HCT116 (cell line): ENCODE measurements around the gene PLCXD3. TPM values are rescaled to one million over a fixed set of nuclear protein-coding genes. Genes with fewer than 3 reads are reported as not detected.

Source experiments
- ATAC-seq: fragments of 200-7000 bp; cut with Tn5 transposase; 2 replicates; pipeline ENCODE4 v1.9.1; 2020; ENCODE audit warnings: mild to moderate bottlenecking, moderate library complexity
- BruUV-seq: library from RNA; stranded (reverse); fragments of 400-500 nt; replicated peaks from 2 replicates; lab custom pipeline; 2021; lab: Mats Ljungman, UMichigan
- CTCF ChIA-PET: fragments of 300-600 bp; sonication (Branson Sonifier 250); formaldehyde crosslinking; loops from one replicate; lab custom pipeline; 2021; ENCODE audit warnings: antibody characterized with exemption; lab: Charles Lee
- POLR2A ChIA-PET: fragments of 300-600, 350-600 bp; sonication (Branson Sonifier 250); formaldehyde crosslinking; loops from one replicate; lab custom pipeline; 2021; ENCODE audit warnings: antibody characterized with exemption; lab: Charles Lee
- RAD21 ChIA-PET, 2 experiments: fragments of 300-600 bp; sonication (Branson Sonifier 250); formaldehyde crosslinking; loops; one replicate each; lab custom pipeline; 2023; ENCODE audit warnings: low total read pairs in 2 of 2; ENCODE audit not compliant: uncharacterized antibody in 2 of 2, unreplicated experiment in 2 of 2, low non-redundant PET in 1 of 2; lab: Charles Lee
- DNase-seq: peaks from one replicate; pipeline ENCODE4 v3.0.0-alpha.2; 2010; ENCODE audit warnings: low read depth, low spot score
- H2AFZ ChIP-seq: fragments of 200-600 bp; shearing (Covaris generic), sonication (generic); 2 replicates; pipeline ENCODE4 v1.6.1; 2017; ENCODE audit warnings: low read depth, mixed run types, mixed read lengths, antibody characterized with exemption, low read length; ENCODE audit not compliant: poor library complexity, severe bottlenecking
- H3K27ac ChIP-seq: 2 replicates; pipeline ENCODE4 v1.5.1; 2012; ENCODE audit warnings: low read depth, low read length
- H3K27me3 ChIP-seq: fragments of 200-600 bp; sonication (generic); 2 replicates; pipeline ENCODE4 v1.6.1; 2016; ENCODE audit warnings: mixed run types, low read length, mixed read lengths; ENCODE audit not compliant: insufficient read depth
- H3K36me3 ChIP-seq, 2 experiments: fragments of 200-500 bp in 1 of 2; fragments of 200-600 bp in 1 of 2; sonication (Bioruptor generic) in 1 of 2; sonication (generic) in 1 of 2; 2 replicates each; pipeline versions ENCODE4 v1.5.1 to v1.6.1; 2014 to 2016; ENCODE audit warnings: low read length in 2 of 2, inconsistent platforms in 1 of 2, mixed read lengths in 1 of 2, mixed run types in 1 of 2; ENCODE audit not compliant: insufficient read depth in 2 of 2, control insufficient read depth in 1 of 2
- H3K4me1 ChIP-seq, 2 experiments: fragments of 200-600 bp in 1 of 2; sonication (generic) in 1 of 2; 2 replicates each; pipeline versions ENCODE4 v1.5.1 to v1.6.1; 2012 to 2017; ENCODE audit warnings: low read length in 2 of 2, inconsistent platforms in 1 of 2, mild to moderate bottlenecking in 1 of 2, mixed read lengths in 1 of 2, mixed run types in 1 of 2, moderate library complexity in 1 of 2; ENCODE audit not compliant: insufficient read depth in 2 of 2, control insufficient read depth in 1 of 2
- H3K4me2 ChIP-seq: fragments of 200-600 bp; sonication (generic); 2 replicates; pipeline ENCODE4 v1.6.1; 2017; ENCODE audit warnings: mixed run types, low read length, mixed read lengths
- H3K4me3 ChIP-seq, 2 experiments: fragments of 200-600 bp in 1 of 2; sonication (generic) in 1 of 2; replicated peaks in 1 of 2; 2 replicates each; pipeline ENCODE4 v1.5.1; 2011 to 2016; ENCODE audit warnings: low read length in 2 of 2, control low read depth in 1 of 2, low read depth in 1 of 2, mild to moderate bottlenecking in 1 of 2, mixed read lengths in 1 of 2, mixed run types in 1 of 2
- H3K79me2 ChIP-seq: fragments of 200-600 bp; sonication (generic); 2 replicates; pipeline ENCODE4 v1.6.1; 2017; ENCODE audit warnings: mild to moderate bottlenecking, mixed run types, low read length, moderate library complexity, mixed read lengths; ENCODE audit not compliant: insufficient read depth
- H3K9ac ChIP-seq: fragments of 200-600 bp; sonication (generic); 2 replicates; pipeline ENCODE4 v1.6.1; 2016; ENCODE audit warnings: low read length, mixed read lengths
- H3K9me2 ChIP-seq: fragments of 200-600 bp; sonication (generic), shearing (Covaris generic); 2 replicates; pipeline ENCODE4 v1.6.1; 2017; ENCODE audit warnings: mixed run types, mild to moderate bottlenecking, moderate library complexity; ENCODE audit not compliant: insufficient read depth
- H3K9me3 ChIP-seq, 2 experiments: fragments of 200-500 bp in 1 of 2; fragments of 200-600 bp in 1 of 2; sonication (Bioruptor generic) in 1 of 2; sonication (generic) in 1 of 2; 2 replicates each; pipeline ENCODE4 v1.6.1; 2014 to 2017; ENCODE audit warnings: low read length in 2 of 2, mixed read lengths in 2 of 2, inconsistent platforms in 1 of 2, low read depth in 1 of 2, mild to moderate bottlenecking in 1 of 2, mixed run types in 1 of 2, moderate library complexity in 1 of 2; ENCODE audit not compliant: control insufficient read depth in 1 of 2, insufficient read depth in 1 of 2
- H4K20me1 ChIP-seq: fragments of 200-600 bp; sonication (generic), shearing (Covaris generic); 2 replicates; pipeline ENCODE4 v1.6.1; 2017; ENCODE audit warnings: mixed run types, mild to moderate bottlenecking, moderate library complexity; ENCODE audit not compliant: insufficient read depth
- ATF3 ChIP-seq: IDR thresholded peaks from 2 replicates; pipeline ENCODE4 v1.6.1; 2012
- CBX3 ChIP-seq: IDR thresholded peaks from 2 replicates; pipeline ENCODE4 v1.6.1; 2012; ENCODE audit warnings: low read depth
- CEBPB ChIP-seq: IDR thresholded peaks from 2 replicates; pipeline ENCODE4 v1.6.1; 2012; ENCODE audit warnings: low read depth
- CTCF ChIP-seq, 3 experiments: fragments of 200-600 bp in 1 of 3; sonication (generic) in 1 of 3; IDR thresholded peaks in 2 of 3; conservative IDR thresholded peaks in 1 of 3; 2 replicates each; pipeline ENCODE4 v1.5.1; 2012 to 2017; ENCODE audit warnings: low read depth in 2 of 3, low read length in 2 of 3, antibody characterized with exemption in 1 of 3, borderline replicate concordance in 1 of 3, control low read depth in 1 of 3, mild to moderate bottlenecking in 1 of 3, mixed read lengths in 1 of 3, mixed run types in 1 of 3, moderate library complexity in 1 of 3; ENCODE audit not compliant: insufficient read depth in 1 of 3
- EGR1 ChIP-seq: IDR thresholded peaks from 2 replicates; pipeline ENCODE4 v1.6.1; 2012; ENCODE audit warnings: low read depth
- ELF1 ChIP-seq: IDR thresholded peaks from 2 replicates; pipeline ENCODE4 v1.6.1; 2012; ENCODE audit warnings: low read depth, borderline replicate concordance
- EZH2phosphoT487 ChIP-seq: fragments of 200-600 bp; IDR thresholded peaks from 2 replicates; pipeline ENCODE4 v1.6.1; 2018; ENCODE audit warnings: antibody characterized with exemption, borderline replicate concordance
- FOSL1 ChIP-seq: IDR thresholded peaks from 2 replicates; pipeline ENCODE4 v1.6.1; 2012; ENCODE audit warnings: low read depth
- JUND ChIP-seq: IDR thresholded peaks from 2 replicates; pipeline ENCODE4 v1.6.1; 2012
- MAX ChIP-seq: IDR thresholded peaks from 2 replicates; pipeline ENCODE4 v1.6.1; 2012
- RAD21 ChIP-seq: IDR thresholded peaks from 2 replicates; pipeline ENCODE4 v1.6.1; 2012; ENCODE audit warnings: low read depth, mild to moderate bottlenecking
- REST ChIP-seq: IDR thresholded peaks from 2 replicates; pipeline ENCODE4 v1.6.1; 2012; ENCODE audit warnings: low read depth
- SIN3A ChIP-seq: IDR thresholded peaks from 2 replicates; pipeline ENCODE4 v1.6.1; 2012; ENCODE audit warnings: low read depth
- SRF ChIP-seq: IDR thresholded peaks from 2 replicates; pipeline ENCODE4 v1.6.1; 2012; ENCODE audit warnings: low read depth
- YY1 ChIP-seq: IDR thresholded peaks from 2 replicates; pipeline ENCODE4 v1.6.1; 2011; ENCODE audit warnings: low read length, low read depth, moderate library complexity, mild to moderate bottlenecking; ENCODE audit not compliant: insufficient replicate concordance; ENCODE audit errors: extremely low read depth
- ZFX ChIP-seq: fragments of 450-650 bp; IDR thresholded peaks from 2 replicates; pipeline ENCODE4 v1.6.1; 2017
- ZNF274 ChIP-seq: fragments of 200-500 bp; sonication (Bioruptor generic); IDR thresholded peaks from 2 replicates; pipeline ENCODE4 v1.6.1; 2014; ENCODE audit warnings: mild to moderate bottlenecking, low read depth, low read length, inconsistent platforms
- intact Hi-C: fragments of 100-400 bp; cut with micrococcal nuclease; formaldehyde crosslinking; loops from 2 replicates; pipeline ENCODE4 v1.10.0; 2022
- total RNA-seq: library from RNA; stranded (reverse); gene quantifications from one replicate; pipeline ENCODE4 v1.2.1, GENCODE V29; 2021; ENCODE audit not compliant: unreplicated experiment

The PLCXD3 gene
- total RNA-seq, 1 experiment from 2014 or later: not detected

GRCh38 chr5:41306005-41306404 is 204.4 kb downstream of the PLCXD3 start:
- no peaks in the 10 kb centered on the region for H3K36me3 ChIP-seq
- RAD21 ChIA-PET: no interaction called here
- no peaks in the 10 kb centered on the region for H4K20me1 ChIP-seq
- no TSS peak for BruUV-seq
- POLR2A ChIA-PET: no interaction called here
- H3K9me2 ChIP-seq: no peaks in the 10 kb centered on the region
- no peak overlapping the region for H3K9ac ChIP-seq
- DNase-seq (no peak), ATAC-seq (no peak)
- H3K4me3 ChIP-seq: no peak overlapping the region
- intact Hi-C loops: no loop called here
- no peak overlapping the region for H2AFZ ChIP-seq
- no peak overlapping the region for H3K27ac ChIP-seq
- CTCF ChIA-PET: interaction anchor here (0.9 to 1.1 kb wide), 2 partner anchors 335 to 401 kb away, joined by 3 read pairs; no protein-coding TSS in a partner anchor
- no peaks in the 10 kb centered on the region for H3K79me2 ChIP-seq
- H3K9me3 ChIP-seq: no peaks in the 10 kb centered on the region
- no peaks in the 10 kb centered on the region for H3K4me1 ChIP-seq
- no peak overlapping the region for H3K4me2 ChIP-seq
- no peaks in the 10 kb centered on the region for H3K27me3 ChIP-seq
- no peak for TF ChIP-seq SRF
- no peak for TF ChIP-seq ZNF274
- TF ChIP-seq, all 23 proteins: peak for 0

GRCh38 chr5:41305056-41305455 is 205.3 kb downstream of the PLCXD3 start:
- Histone ChIP-seq H2AFZ (no peak overlapping the region), H3K27ac (no peak overlapping the region), H3K4me3 (no peak overlapping the region), H3K9me3 (no peaks in the 10 kb centered on the region), H3K9ac (no peak overlapping the region), H3K27me3 (no peaks in the 10 kb centered on the region), H3K9me2 (no peaks in the 10 kb centered on the region), H4K20me1 (no peaks in the 10 kb centered on the region), H3K36me3 (no peaks in the 10 kb centered on the region), H3K4me1 (no peaks in the 10 kb centered on the region), H3K4me2 (no peak overlapping the region), H3K79me2 (no peaks in the 10 kb centered on the region)
- intact Hi-C loops: no loop called here
- ChIA-PET CTCF (no interaction called here), RAD21 (no interaction called here), POLR2A (no interaction called here)
- no TSS peak for BruUV-seq
- no peak for DNase-seq
- ATAC-seq: no peak
- TF ChIP-seq EZH2phosphoT487 (no peak), SRF (no peak), RAD21 (no peak), JUND (no peak), ZNF274 (no peak), YY1 (no peak), MAX (no peak), CTCF (IDR thresholded peaks at IDR 0.05 in 2 of 3, conservative IDR thresholded peaks at IDR 0.05 in 1 of 3; ENCODE audit: borderline replicate concordance in 1 of 3, insufficient read depth in 1 of 3, low read depth in 2 of 3, low read length in 2 of 3) (no peak), FOSL1 (no peak), ZFX (no peak), CEBPB (no peak), SIN3A (no peak), ATF3 (no peak), ELF1 (no peak), CBX3 (no peak), REST (no peak), EGR1 (no peak)
